Caco-2 (cell line): ENCODE measurements around the gene RNF151. TPM values are rescaled to one million over a fixed set of nuclear protein-coding genes. Genes with fewer than 3 reads are reported as not detected.

Experiments
- BruUV-seq: library from RNA; stranded (reverse); fragments of 400-500 nt; replicated peaks from 2 replicates; lab custom pipeline; 2021; lab: Mats Ljungman, UMichigan
- CTCF ChIA-PET: fragments of 300-600 bp; sonication (Branson Sonifier 250); formaldehyde crosslinking; loops from one replicate; lab custom pipeline; 2022; ENCODE audit warnings: antibody characterized with exemption; lab: Charles Lee
- POLR2A ChIA-PET: fragments of 300-600 bp; sonication (Branson Sonifier 250); formaldehyde crosslinking; loops from one replicate; lab custom pipeline; 2022; ENCODE audit warnings: antibody characterized with exemption; lab: Charles Lee
- DNase-seq, 2 experiments: peaks; one replicate each; pipeline versions ENCODE4 v3.0.0 to v3.0.0-alpha.2; 2020 to 2022
- H3K27me3 ChIP-seq: replicated peaks from 2 replicates; pipeline ENCODE4 v1.6.0; 2011; ENCODE audit warnings: low read length; ENCODE audit not compliant: control insufficient read depth, insufficient read depth
- H3K36me3 ChIP-seq: 2 replicates; pipeline ENCODE4 v1.5.1; 2011; ENCODE audit warnings: low read length; ENCODE audit not compliant: control insufficient read depth, insufficient read depth
- H3K4me1 ChIP-seq: fragments of 250-450 bp; sonication (Bioruptor Pico); 2 replicates; pipeline ENCODE4 v1.5.1; 2020; ENCODE audit warnings: mild to moderate bottlenecking
- H3K4me3 ChIP-seq: 2 replicates; pipeline ENCODE4 v1.5.1; 2011; ENCODE audit warnings: low read depth, mild to moderate bottlenecking, control low read depth, low read length
- H3K9me3 ChIP-seq: fragments of 250-450 bp; sonication (Bioruptor Pico); 2 replicates; pipeline ENCODE4 v1.5.1; 2020; ENCODE audit warnings: mild to moderate bottlenecking, moderate library complexity
- H3K27ac Mint-ChIP-seq: one replicate; pipeline ENCODE4 v1.8.0; 2022; ENCODE audit warnings: mixed read lengths; ENCODE audit not compliant: unreplicated experiment
- H3K27me3 Mint-ChIP-seq: one replicate; pipeline ENCODE4 v1.8.0; 2022; ENCODE audit warnings: mixed read lengths; ENCODE audit not compliant: insufficient read depth, unreplicated experiment
- H3K36me3 Mint-ChIP-seq: one replicate; pipeline ENCODE4 v1.8.0; 2022; ENCODE audit warnings: mild to moderate bottlenecking, mixed read lengths; ENCODE audit not compliant: insufficient read depth, unreplicated experiment
- H3K4me1 Mint-ChIP-seq: one replicate; pipeline ENCODE4 v1.8.0; 2022; ENCODE audit warnings: low read depth, mixed read lengths; ENCODE audit not compliant: unreplicated experiment
- H3K4me3 Mint-ChIP-seq: one replicate; pipeline ENCODE4 v1.8.0; 2022; ENCODE audit warnings: mild to moderate bottlenecking, moderate library complexity, mixed read lengths; ENCODE audit not compliant: unreplicated experiment
- H3K9me3 Mint-ChIP-seq: one replicate; pipeline ENCODE4 v1.8.0; 2022; ENCODE audit warnings: mixed read lengths; ENCODE audit not compliant: unreplicated experiment
- intact Hi-C: fragments of 100-400 bp; cut with micrococcal nuclease; formaldehyde crosslinking; loops from one replicate; pipeline ENCODE4 v1.10.0; 2022; ENCODE audit not compliant: unreplicated experiment
- total RNA-seq: library from RNA; stranded (reverse); gene quantifications from 2 replicates; pipeline ENCODE4 v1.2.3, GENCODE V29; 2022
- TF ChIP-seq, protein P1 (sequence below), 2 experiments: fragments of 200-600 bp in 1 of 2; IDR thresholded peaks; 1 replicate in 1 of 2; 2 replicates in 1 of 2; pipeline versions ENCODE4 v1.5.1 to v1.8.0; 2011 to 2022; ENCODE audit warnings: antibody characterized with exemption in 1 of 2, control low read depth in 1 of 2, inconsistent platforms in 1 of 2, low read depth in 1 of 2, low read length in 1 of 2, mild to moderate bottlenecking in 1 of 2, moderate library complexity in 1 of 2; ENCODE audit not compliant: insufficient read depth in 1 of 2, severe bottlenecking in 1 of 2, unreplicated experiment in 1 of 2

The RNF151 gene
- total RNA-seq, 1 experiment from 2014 or later: not detected

DNA sequence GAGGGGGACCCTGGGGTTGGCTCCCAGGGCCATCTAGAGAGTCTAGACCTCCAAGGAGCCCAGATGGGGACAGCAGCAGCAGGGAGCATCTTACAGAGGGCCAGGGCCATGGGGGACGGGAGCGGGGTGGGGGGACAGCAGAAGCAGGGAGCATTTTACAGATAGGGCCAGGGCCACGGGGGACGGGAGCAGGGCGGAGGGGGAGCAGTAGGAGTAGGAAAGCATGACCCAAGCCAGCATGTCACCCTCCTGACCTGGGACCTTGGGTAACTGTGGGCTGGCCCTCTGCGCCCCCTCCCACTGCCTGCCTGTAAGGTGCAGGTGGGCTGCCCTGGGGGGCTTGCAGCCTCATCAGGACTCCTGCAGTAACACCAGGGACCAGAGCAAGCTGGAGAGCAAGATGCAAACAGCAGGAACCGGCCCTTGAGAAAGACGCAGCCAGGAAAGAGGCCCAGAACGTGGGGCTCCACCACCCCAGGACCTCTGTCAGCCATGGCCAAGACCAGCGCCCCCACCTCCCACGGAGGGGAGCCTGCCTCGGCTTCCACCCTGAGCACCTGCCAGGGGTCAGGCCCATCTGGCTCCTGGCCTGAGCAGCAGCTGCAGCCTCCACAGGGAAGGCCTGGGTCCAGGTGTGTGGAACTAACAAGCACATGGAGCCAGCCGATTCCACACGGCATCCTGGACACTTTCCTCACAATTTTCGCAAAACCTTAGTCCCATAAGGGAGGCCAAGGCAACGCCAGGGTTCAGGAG, 40.6 kb downstream of the RNF151 start:
- intact Hi-C loops: no loop called here
- no peak for DNase-seq
- peak overlapping the region; percentile 53 for H3K27ac Mint-ChIP-seq
- Histone ChIP-seq H3K4me3 (no peak overlapping the region), H3K9me3 (no peaks in the 10 kb centered on the region), H3K4me1 (peaks cover 15% of the 10 kb centered on the region; the same call in 1 of the 2 replicates), H3K36me3 (no peaks in the 10 kb centered on the region; the same call in 1 of the 2 replicates), H3K27me3 (no peaks in the 10 kb centered on the region)
- TF ChIP-seq, protein P1, sequence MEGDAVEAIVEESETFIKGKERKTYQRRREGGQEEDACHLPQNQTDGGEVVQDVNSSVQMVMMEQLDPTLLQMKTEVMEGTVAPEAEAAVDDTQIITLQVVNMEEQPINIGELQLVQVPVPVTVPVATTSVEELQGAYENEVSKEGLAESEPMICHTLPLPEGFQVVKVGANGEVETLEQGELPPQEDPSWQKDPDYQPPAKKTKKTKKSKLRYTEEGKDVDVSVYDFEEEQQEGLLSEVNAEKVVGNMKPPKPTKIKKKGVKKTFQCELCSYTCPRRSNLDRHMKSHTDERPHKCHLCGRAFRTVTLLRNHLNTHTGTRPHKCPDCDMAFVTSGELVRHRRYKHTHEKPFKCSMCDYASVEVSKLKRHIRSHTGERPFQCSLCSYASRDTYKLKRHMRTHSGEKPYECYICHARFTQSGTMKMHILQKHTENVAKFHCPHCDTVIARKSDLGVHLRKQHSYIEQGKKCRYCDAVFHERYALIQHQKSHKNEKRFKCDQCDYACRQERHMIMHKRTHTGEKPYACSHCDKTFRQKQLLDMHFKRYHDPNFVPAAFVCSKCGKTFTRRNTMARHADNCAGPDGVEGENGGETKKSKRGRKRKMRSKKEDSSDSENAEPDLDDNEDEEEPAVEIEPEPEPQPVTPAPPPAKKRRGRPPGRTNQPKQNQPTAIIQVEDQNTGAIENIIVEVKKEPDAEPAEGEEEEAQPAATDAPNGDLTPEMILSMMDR (IDR thresholded peaks at IDR 0.05; ENCODE audit: insufficient read depth in 1 of 2, low read depth in 1 of 2, low read length in 1 of 2, severe bottlenecking in 1 of 2, unreplicated experiment in 1 of 2): no peak
- no peaks in the 10 kb centered on the region for H3K9me3 Mint-ChIP-seq
- no peaks in the 10 kb centered on the region for H3K27me3 Mint-ChIP-seq
- no TSS peak for BruUV-seq
- peaks cover 31% of the 10 kb centered on the region for H3K36me3 Mint-ChIP-seq
- H3K4me3 Mint-ChIP-seq: peak overlapping the region; percentile 77
- ChIA-PET POLR2A (no interaction called here), CTCF (no interaction called here)
- peaks cover 5% of the 10 kb centered on the region for H3K4me1 Mint-ChIP-seq

DNA sequence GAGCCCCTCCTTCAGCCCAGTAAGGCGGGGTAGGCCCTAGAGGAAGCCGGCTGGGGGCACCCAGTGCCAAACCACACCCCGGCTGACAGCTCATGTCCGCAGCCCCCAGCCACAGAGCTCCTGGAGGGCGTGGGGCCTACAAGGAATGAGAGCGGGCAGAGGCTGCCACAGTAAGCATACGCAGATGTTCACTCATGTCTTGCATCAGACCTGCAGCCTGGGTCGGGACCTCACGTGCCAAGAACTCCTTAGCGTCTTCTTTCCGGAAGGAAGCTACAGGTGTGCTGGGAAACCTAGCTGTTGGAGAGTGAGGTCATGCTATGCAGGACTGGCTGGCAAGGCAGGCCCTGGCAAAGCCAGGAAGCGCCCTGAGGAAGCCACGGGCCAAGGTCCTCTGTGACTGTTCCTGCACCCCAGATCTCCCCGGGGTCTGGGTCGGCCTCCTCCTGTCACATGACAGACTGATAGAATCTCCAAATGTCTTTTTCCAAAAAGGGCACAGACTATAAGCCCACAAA, 41.4 kb downstream of the RNF151 start:
- Histone ChIP-seq H3K27me3 (no peaks in the 10 kb centered on the region), H3K36me3 (no peaks in the 10 kb centered on the region; the same call in 1 of the 2 replicates), H3K4me1 (peaks cover 15% of the 10 kb centered on the region; the same call in 1 of the 2 replicates), H3K9me3 (no peaks in the 10 kb centered on the region), H3K4me3 (peak overlapping the region; percentile 63; the same call in 1 of the 2 replicates)
- TF ChIP-seq, protein P1 (IDR thresholded peaks at IDR 0.05; ENCODE audit: insufficient read depth in 1 of 2, low read depth in 1 of 2, low read length in 1 of 2, severe bottlenecking in 1 of 2, unreplicated experiment in 1 of 2): no peak
- peak overlapping the region; percentile 53 for H3K27ac Mint-ChIP-seq
- DNase-seq: no peak
- H3K9me3 Mint-ChIP-seq: no peaks in the 10 kb centered on the region
- no peaks in the 10 kb centered on the region for H3K27me3 Mint-ChIP-seq
- peaks cover 31% of the 10 kb centered on the region for H3K36me3 Mint-ChIP-seq
- intact Hi-C loops: no loop called here
- ChIA-PET CTCF (interaction anchor here (1.3 kb wide), 1 partner anchor 132 kb away, joined by 7 read pairs; no protein-coding TSS in a partner anchor), POLR2A (interaction anchor here (1.4 to 1.9 kb wide), 2 partner anchors 43 to 147 kb away, joined by 6 to 16 read pairs; partner anchors contain the start of genes RPS2 and TRAF7)
- TSS peak; percentile 78 for BruUV-seq
- peak overlapping the region; percentile 77 for H3K4me3 Mint-ChIP-seq
- H3K4me1 Mint-ChIP-seq: peaks cover 5% of the 10 kb centered on the region

DNA sequence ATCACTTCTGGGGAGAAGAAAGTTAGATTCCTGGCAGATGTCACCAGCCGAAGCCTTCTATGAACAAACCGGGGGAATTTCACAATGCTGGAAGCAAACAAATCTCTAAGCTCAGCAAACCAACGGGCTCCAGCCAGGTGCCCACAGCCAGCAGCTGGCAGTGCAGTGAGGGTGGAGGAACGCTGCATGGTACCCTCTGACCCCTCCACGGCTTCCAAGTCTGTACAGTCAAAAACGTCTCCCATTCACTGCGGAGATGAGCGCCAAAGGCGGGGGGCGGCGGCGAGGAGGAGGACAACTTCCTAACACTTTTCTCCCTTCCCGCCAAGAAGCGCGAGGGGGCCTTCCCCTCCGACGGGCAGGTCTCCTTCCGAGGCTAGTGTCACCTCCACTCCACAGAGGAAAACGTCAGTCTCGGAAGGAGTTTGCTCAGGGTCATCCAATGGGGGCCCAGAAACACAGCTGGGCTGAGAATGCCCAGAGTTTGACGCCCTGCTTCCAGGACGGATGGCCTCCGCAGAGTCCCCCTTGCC, 42.0 kb downstream of the RNF151 start:
- Mint-ChIP-seq H3K4me3 (peak overlapping the region; percentile 77), H3K27me3 (no peaks in the 10 kb centered on the region), H3K4me1 (peaks cover 5% of the 10 kb centered on the region), H3K9me3 (no peaks in the 10 kb centered on the region), H3K27ac (peak overlapping the region; percentile 53), H3K36me3 (peaks cover 31% of the 10 kb centered on the region)
- H3K9me3 ChIP-seq: no peaks in the 10 kb centered on the region
- peak overlapping the region; percentile 63 for H3K4me3 ChIP-seq
- ChIA-PET POLR2A (interaction anchor here (0.7 to 1.9 kb wide), 3 partner anchors 44 to 744 kb away, joined by 4 to 16 read pairs (median 6); partner anchors contain the start of genes RPS2, SRRM2 and TRAF7), CTCF (interaction anchor here (0.7 to 1.3 kb wide), 2 partner anchors 11 to 132 kb away, joined by 3 to 7 read pairs; partner anchors contain the start of gene NPW)
- H3K4me1 ChIP-seq: peaks cover 15% of the 10 kb centered on the region; the same call in 1 of the 2 replicates
- H3K27me3 ChIP-seq: no peaks in the 10 kb centered on the region
- H3K36me3 ChIP-seq: no peaks in the 10 kb centered on the region; the same call in 1 of the 2 replicates
- TF ChIP-seq, protein P1 (IDR thresholded peaks at IDR 0.05; ENCODE audit: insufficient read depth in 1 of 2, low read depth in 1 of 2, low read length in 1 of 2, severe bottlenecking in 1 of 2, unreplicated experiment in 1 of 2): no peak
- no TSS peak for BruUV-seq
- peak in 1 of 2 experiments; percentile 26 for DNase-seq
- intact Hi-C loops: no loop called here
